ENCODE data around the gene STAT6.
A peak's percentile ranks its signal among the peaks of the same experiment; 100 is the strongest.

STAT6 gene

GRCh38 chr12:57098546-57098945 lies 12.6 kb downstream of the STAT6 start:
- no peak for DNase-seq (ENCODE audit: low read depth)
- H3K4me3 ChIP-seq (ENCODE audit: low read depth, low read length), result no peak overlapping the region
- TF ChIP-seq CTCF (conservative IDR thresholded peaks at IDR 0.05; ENCODE audit: low read depth, low read length), result no peak

GRCh38 chr12:57097554-57097835 lies 13.7 kb downstream of the STAT6 start:
- no peak for TF ChIP-seq CTCF (conservative IDR thresholded peaks at IDR 0.05; ENCODE audit: low read depth, low read length)
- DNase-seq (ENCODE audit: low read depth), result no peak
- H3K4me3 ChIP-seq (ENCODE audit: low read depth, low read length), result no peak overlapping the region

DNA sequence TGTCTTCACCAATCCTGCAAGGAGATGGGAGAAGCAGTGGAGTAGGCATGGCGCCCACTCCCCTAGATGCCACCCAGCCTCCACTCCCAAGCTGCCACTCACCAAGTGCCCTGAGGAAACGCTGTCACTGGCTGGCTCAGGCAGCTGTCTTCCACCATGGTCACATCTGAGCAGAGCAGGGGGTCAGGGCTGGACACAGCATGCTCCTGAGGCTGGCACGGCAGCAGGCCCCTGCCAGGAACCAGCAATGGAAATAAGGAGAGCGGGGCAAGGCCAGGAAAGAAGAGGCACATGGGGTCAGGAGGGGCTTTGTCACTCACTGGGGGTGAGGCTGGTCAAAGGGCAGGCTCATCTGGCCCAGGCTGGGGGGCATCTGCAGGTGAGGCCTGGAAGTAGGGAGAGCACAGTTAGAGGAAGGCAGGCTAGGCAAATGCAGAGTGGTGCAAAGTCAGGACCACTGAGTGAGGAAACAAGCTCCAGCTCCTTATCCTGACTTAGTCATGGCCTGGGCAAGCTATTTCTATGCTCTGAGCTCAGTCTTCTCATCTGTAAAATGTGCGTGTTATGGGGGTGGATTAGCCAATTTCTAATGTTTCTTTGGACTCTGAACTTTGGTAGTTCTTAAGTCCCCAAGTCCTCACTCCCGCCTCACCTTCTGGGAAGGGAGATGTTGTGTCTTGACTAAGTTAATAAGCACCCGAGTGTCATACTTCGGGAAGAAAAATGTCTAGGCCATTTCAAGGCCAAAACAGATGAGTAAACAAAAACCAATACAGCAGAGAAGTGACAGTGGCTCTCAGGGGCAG lies 14.2 kb downstream of the STAT6 start:
- no peak overlapping the region for H3K4me3 ChIP-seq (ENCODE audit: low read depth, low read length)
- no peak for TF ChIP-seq CTCF (conservative IDR thresholded peaks at IDR 0.05; ENCODE audit: low read depth, low read length)
- no peak for DNase-seq (ENCODE audit: low read depth)

DNA sequence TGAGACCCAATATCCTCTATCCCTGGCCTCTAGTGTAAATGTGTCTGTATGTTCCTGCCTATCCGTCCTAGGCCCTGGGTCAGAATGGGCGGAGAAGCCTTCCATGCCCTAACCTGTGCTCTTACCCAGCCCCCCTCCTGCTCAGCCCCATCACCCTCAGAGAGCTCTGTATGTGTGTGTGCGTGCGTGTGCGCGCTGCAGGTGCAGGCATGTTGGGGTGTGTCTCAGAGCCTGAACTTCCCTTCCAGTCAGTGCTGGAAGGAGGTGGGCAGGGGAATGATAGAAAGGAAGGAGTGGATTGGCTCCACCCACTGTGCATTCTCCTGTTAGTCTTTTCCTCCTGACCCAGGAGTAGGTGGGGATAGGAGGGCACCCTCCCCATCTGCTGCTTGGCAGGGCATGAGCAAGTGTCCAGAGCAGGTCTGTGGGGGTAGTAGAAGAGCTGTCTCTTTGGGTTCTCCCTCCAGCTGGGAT lies 15.0 kb downstream of the STAT6 start:
- DNase-seq (ENCODE audit: low read depth), result peak; percentile 31
- no peak for TF ChIP-seq CTCF (conservative IDR thresholded peaks at IDR 0.05; ENCODE audit: low read depth, low read length)

GRCh38 chr12:57095440-57095839 lies 15.7 kb downstream of the STAT6 start:
- no peak for DNase-seq (ENCODE audit: low read depth)
- H3K4me3 ChIP-seq (ENCODE audit: low read depth, low read length), result no peak overlapping the region
- TF ChIP-seq CTCF (conservative IDR thresholded peaks at IDR 0.05; ENCODE audit: low read depth, low read length), result no peak

More for the DNA sequence above, 15.0 kb downstream of the STAT6 start:
- no peak overlapping the region for H3K4me3 ChIP-seq (ENCODE audit: low read depth, low read length)

DNA sequence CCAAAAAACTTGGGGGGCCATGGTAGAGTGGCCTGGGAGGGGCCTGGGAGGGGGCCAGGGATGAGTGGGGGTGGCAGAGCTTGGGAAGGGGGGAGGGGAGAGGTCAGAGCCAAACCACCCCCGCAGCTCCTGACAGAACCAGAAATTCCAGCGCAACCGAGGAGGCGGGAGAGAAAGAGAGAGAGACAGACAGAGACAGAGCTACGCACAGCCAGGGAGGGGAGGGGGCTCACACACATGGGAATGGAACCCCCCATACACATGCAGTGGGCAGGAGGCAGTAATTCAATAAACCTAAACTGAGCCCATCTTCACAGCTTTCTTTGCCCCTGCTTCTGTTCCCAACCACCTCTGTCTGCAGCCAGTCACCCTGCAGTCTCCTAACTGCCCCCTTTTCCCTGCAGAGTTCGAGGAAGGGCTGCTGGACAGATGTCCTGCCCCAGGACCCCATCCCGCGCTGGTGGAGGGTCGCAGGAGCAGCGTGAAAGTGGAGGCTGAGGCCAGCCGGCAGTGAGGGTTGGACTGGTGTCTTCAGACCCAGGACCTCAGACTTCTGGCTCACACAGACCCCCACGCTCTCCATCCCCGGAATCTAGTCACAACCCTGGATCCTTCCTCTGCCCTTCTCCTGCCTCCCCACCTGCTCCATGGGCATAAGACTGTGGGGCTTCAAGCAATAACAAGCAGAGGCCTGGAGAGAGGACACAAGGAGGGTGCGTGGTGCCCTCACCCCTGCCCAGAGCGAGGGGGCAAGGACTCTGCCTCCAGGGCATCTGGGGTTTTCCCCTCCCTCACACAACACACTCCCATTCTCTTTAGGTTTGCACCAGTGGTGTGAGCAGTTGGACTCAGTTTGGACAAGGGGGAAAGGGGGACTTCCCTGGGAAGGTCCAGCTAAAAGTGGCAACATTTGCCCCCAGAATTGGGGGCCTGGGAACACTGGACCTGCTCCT lies 16.7 kb downstream of the STAT6 start:
- no peak for DNase-seq (ENCODE audit: low read depth)
- H3K4me3 ChIP-seq (ENCODE audit: low read depth, low read length), result no peak overlapping the region
- no peak for TF ChIP-seq CTCF (conservative IDR thresholded peaks at IDR 0.05; ENCODE audit: low read depth, low read length)
